ENCODE data around the gene CYP4F22.
"Not testable (repeated sequence)": the region's sequence is repeated elsewhere in the genome, so short reads cannot be mapped to it uniquely, and the experiment has no call there.

CYP4F22 gene

DNA sequence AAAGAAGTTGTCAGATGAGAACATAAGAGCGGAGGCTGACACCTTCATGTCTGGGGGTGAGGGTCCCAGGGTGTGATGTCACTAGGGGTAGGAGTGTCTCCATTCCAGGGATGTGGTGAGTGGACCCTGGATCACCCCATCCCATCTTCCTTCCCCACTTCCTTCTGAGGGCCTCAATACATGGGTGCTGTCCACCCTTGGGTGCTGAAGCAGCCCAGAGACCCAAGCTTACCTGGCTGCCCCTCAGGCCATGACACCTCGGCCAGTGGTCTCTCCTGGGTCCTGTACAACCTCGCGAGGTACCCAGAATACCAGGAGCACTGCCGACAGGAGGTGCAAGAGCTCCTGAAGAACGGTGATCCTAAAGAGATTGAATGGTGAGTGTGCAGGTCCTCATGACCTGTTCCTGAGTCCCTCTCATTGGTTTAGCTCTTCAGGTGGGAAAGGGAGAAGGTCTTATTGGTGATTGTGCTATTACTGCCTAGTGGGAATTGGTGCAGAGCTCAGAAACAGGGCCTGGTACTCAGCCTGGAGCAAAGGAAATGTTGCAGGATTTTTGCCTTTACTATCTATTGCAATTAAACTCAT lies 69.0 kb downstream of the CYP4F22 start:
- no peak for DNase-seq

DNA sequence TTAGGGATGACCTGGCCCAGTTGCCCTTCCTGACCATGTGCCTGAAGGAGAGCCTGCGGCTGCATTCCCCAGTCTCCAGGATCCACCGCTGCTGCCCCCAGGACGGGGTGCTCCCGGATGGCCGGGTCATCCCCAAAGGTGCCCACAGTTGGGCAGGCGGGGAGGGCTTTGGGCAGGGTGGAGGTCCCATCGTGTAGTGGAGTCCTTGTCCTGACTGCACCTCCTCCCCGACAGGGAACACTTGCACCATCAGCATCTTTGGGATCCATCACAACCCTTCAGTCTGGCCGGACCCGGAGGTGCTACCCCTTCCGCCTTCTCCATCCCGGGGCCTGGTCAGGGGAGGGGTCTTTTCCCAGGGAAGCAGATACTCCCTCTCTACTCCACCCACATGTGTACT lies 75.0 kb downstream of the CYP4F22 start:
- no peak for DNase-seq

GRCh38 chr19:15584095-15584494 lies 75.8 kb downstream of the CYP4F22 start:
- DNase-seq = no peak

DNA sequence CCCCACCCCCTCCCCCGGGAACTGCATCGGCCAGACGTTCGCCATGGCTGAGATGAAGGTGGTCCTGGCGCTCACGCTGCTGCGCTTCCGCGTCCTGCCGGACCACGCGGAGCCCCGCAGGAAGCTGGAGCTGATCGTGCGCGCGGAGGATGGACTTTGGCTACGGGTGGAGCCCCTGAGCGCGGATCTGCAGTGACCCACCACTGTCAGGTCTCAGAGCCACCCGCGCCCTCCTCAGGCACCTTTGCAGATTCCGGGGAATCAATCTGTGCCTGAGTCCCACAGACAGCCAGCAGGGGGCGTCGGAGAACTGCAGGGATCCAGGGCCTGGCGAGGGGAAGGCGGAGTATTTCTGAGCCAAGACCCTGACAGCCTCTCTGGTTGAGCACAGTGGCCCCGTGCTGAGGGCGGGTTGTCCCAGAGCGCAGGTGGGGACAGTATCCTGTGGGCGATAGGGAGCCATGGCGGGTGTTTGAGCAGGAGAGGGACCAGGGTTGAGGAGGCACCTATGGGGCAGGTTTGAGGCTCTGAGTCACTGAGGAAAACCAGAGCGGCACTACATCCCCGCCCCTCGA lies 76.3 kb downstream of the CYP4F22 start:
- DNase-seq = peak; percentile 68 to 79

GRCh38 chr19:15587663-15588062 lies 79.3 kb downstream of the CYP4F22 start:
- peak; percentile 19 to 61 for DNase-seq

GRCh38 chr19:15588265-15588664 lies 79.9 kb downstream of the CYP4F22 start:
- no peak for DNase-seq

DNA sequence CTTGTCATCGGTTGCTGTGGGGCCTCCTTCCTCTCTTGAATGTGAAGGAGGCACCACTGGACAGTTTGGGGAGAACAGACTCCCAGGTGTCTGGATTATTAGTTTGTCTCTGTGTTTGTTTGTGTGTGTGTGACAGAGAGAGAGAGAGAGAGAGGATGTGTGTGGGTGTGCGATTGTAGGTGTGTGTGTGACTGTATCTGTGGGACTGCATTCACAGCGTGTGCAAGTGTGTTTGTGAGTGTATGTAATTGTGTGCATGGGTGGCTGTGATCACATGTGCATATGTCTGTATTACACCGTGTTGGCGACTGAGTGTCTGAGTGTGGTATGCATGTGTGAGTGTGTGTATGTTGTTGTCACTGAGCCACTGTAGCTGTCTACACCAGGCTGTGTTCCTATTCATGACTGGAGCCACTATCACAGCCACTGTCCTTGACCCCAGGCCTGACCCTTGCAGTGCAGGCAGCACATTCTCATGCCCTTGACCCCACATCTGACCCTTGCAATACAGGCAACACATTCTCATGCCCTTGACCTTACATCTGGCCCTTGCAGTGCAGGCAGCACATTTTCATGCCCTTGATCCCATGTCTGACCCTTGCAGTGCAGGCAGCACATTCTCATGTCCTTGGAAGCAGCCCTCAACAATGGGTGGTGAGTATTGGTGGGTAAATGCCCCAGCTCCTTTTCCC lies 81.6 kb downstream of the CYP4F22 start:
- DNase-seq = no peak

DNA sequence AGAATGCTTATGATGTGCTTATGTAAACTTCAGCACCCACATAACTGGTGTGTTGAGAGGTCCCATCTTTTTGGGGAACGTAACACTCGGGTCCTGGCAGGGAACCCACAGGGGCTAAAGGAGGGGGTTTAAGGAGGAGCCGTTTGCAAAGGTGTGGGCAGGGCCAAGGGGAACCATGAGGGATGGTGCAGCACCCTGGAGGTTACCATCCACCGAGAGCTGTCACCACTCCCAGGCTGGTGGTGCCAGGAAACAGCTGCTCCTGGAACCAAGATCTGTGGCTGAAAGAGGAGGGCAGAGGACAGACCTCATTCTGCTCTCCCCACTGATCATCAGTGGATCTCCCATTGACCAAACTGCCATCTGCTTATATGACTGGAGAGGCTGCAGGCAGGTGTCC lies 83.5 kb downstream of the CYP4F22 start:
- DNase-seq = no peak

- not testable (repeated sequence) for DNase-seq
These were observed 84.2 kb downstream of the CYP4F22 start for GRCh38 chr19:15592506-15592905.

- not testable (repeated sequence) for DNase-seq
These were observed 85.4 kb downstream of the CYP4F22 start for GRCh38 chr19:15593766-15594165.

- no peak for DNase-seq
These were observed 86.7 kb downstream of the CYP4F22 start for GRCh38 chr19:15595069-15595468.

All from CD4-positive, alpha-beta T cell treated with Interferon alpha-2 for 1 hour (primary cell).